HepG2 (cell line): Measurements from ENCODE around the gene SRP68. TPM values are rescaled to one million over a fixed set of nuclear protein-coding genes. Genes with fewer than 3 reads are reported as not detected.

Source experiments
- AFF4 ChIP-seq: sonication (generic); formaldehyde crosslinking; IDR thresholded peaks from 2 replicates; pipeline ENCODE4 v1.4.0; 2020; ENCODE audit warnings: missing genetic modification reagents
- FOSL1 ChIP-seq: sonication (generic); formaldehyde crosslinking; IDR thresholded peaks from 2 replicates; pipeline ENCODE4 v1.9.0; 2021; ENCODE audit warnings: missing genetic modification reagents, borderline replicate concordance
- FOSL2 ChIP-seq: sonication (generic); formaldehyde crosslinking; IDR thresholded peaks from 2 replicates; pipeline ENCODE4 v1.4.0; 2020; ENCODE audit warnings: missing genetic modification reagents
- FOXA1 ChIP-seq, 2 experiments: fragments of 450-650 bp in 1 of 2; sonication (generic) in 1 of 2; formaldehyde crosslinking in 1 of 2; IDR thresholded peaks; 2 replicates each; pipeline versions ENCODE4 v1.4.0 to v1.6.1; 2016 to 2020; ENCODE audit warnings: missing genetic modification reagents in 1 of 2
- GMEB1 ChIP-seq: sonication (generic); formaldehyde crosslinking; IDR thresholded peaks from 2 replicates; pipeline ENCODE4 v1.5.1; 2020; ENCODE audit warnings: missing genetic modification reagents, mild to moderate bottlenecking, borderline replicate concordance
- IRX3 ChIP-seq: sonication (generic); formaldehyde crosslinking; IDR thresholded peaks from 2 replicates; pipeline ENCODE4 v1.8.1; 2023; ENCODE audit warnings: mild to moderate bottlenecking, low read depth, missing genetic modification reagents, borderline replicate concordance
- LBX2 ChIP-seq: sonication (generic); formaldehyde crosslinking; IDR thresholded peaks from 2 replicates; pipeline ENCODE4 v1.5.0; 2020; ENCODE audit warnings: missing genetic modification reagents, mild to moderate bottlenecking, borderline replicate concordance
- MBD4 ChIP-seq: IDR thresholded peaks from 2 replicates; pipeline ENCODE4 v1.6.1; 2012; ENCODE audit warnings: low read length, inconsistent platforms, borderline replicate concordance
- PTBP1 ChIP-seq: fragments of 200-400 bp; formaldehyde crosslinking; IDR thresholded peaks from 2 replicates; pipeline ENCODE4 v1.6.1; 2018; ENCODE audit warnings: low read length, low read depth; ENCODE audit not compliant: poor library complexity, severe bottlenecking
- ZBTB38 ChIP-seq: sonication (generic); formaldehyde crosslinking; IDR thresholded peaks from 2 replicates; pipeline ENCODE4 v1.5.1; 2020; ENCODE audit warnings: mild to moderate bottlenecking, missing genetic modification reagents
- ZNF329 ChIP-seq: sonication (generic); formaldehyde crosslinking; IDR thresholded peaks from 2 replicates; pipeline ENCODE4 v1.9.0; 2021; ENCODE audit warnings: low read depth, mild to moderate bottlenecking, missing genetic modification reagents
- ZNF691 ChIP-seq: sonication (generic); formaldehyde crosslinking; IDR thresholded peaks from 2 replicates; pipeline ENCODE4 v1.4.0; 2020; ENCODE audit warnings: missing genetic modification reagents, low read depth, mild to moderate bottlenecking, borderline replicate concordance
- ZNF713 ChIP-seq: sonication (generic); formaldehyde crosslinking; IDR thresholded peaks from 2 replicates; pipeline ENCODE4 v1.4.0; 2020; ENCODE audit warnings: mild to moderate bottlenecking, missing genetic modification reagents
- polyA plus RNA-seq, 8 experiments: library from polyadenylated mRNA; depleted of rRNA in 3 of 8; stranded (reverse) in 7 of 8; unstranded in 1 of 8; fragments of >200 nt; fragmentation: Illumina TruSeq in 4 of 8; extraction: Trizol in 4 of 8; gene quantifications; 2 replicates each; pipeline versions ENCODE4 v1.2.1 to v1.2.3, GENCODE V29; 2011 to 2016; ENCODE audit warnings: low read depth in 4 of 8, missing spikeins in 1 of 8, mixed read lengths in 1 of 8; ENCODE audit not compliant: insufficient read depth in 1 of 8
- total RNA-seq, 5 experiments: library from RNA; depleted of rRNA; stranded (reverse); fragments of >200 nt; fragmentation: Illumina TruSeq; extraction: Trizol; gene quantifications; 2 replicates each; pipeline ENCODE4 v1.2.3, GENCODE V29; 2016; ENCODE audit warnings: low read depth in 1 of 5
- TF ChIP-seq, protein P1 (sequence below): sonication (generic); formaldehyde crosslinking; IDR thresholded peaks from 2 replicates; pipeline ENCODE4 v1.4.0; 2020; ENCODE audit warnings: missing genetic modification reagents
- TF ChIP-seq, protein P2 (sequence below): sonication (generic); IDR thresholded peaks from 2 replicates; pipeline ENCODE4 v1.6.1; 2016; ENCODE audit warnings: low read depth, borderline replicate concordance
- TF ChIP-seq, protein P3 (sequence below): sonication (generic); formaldehyde crosslinking; IDR thresholded peaks from 2 replicates; pipeline ENCODE4 v1.8.0; 2022; ENCODE audit warnings: mild to moderate bottlenecking, missing genetic modification reagents, moderate library complexity

Gene SRP68
- total and polyA plus RNA-seq, 2 of the 13 experiments (the other 11 are each of a cell fraction or from before 2014, with no cell fraction given) = 39.8 to 74.3 TPM

- TF ChIP-seq AFF4 (CRISPR knock-in tag) (no peak), GMEB1 (CRISPR knock-in tag) (peak; percentile 86), FOXA1 (IDR thresholded peaks at IDR 0.05) (no peak), FOXA1 (CRISPR knock-in tag; IDR thresholded peaks at IDR 0.05) (no peak), ZNF691 (peak; percentile 97), LBX2 (CRISPR knock-in tag) (peak; percentile 79; the same call in 1 of the 2 replicates), PTBP1 (peak; percentile 92), FOSL1 (CRISPR knock-in tag) (no peak), FOSL2 (CRISPR knock-in tag) (peak; percentile 54; the same call in 1 of the 2 replicates), ZBTB38 (CRISPR knock-in tag) (peak; percentile 93), ZNF329 (CRISPR knock-in tag) (peak; percentile 91), ZNF713 (peak; percentile 43; the same call in 1 of the 2 replicates), MBD4 (no peak), IRX3 (CRISPR knock-in tag) (peak; percentile 53; the same call in 1 of the 2 replicates)
- TF ChIP-seq, protein P1, sequence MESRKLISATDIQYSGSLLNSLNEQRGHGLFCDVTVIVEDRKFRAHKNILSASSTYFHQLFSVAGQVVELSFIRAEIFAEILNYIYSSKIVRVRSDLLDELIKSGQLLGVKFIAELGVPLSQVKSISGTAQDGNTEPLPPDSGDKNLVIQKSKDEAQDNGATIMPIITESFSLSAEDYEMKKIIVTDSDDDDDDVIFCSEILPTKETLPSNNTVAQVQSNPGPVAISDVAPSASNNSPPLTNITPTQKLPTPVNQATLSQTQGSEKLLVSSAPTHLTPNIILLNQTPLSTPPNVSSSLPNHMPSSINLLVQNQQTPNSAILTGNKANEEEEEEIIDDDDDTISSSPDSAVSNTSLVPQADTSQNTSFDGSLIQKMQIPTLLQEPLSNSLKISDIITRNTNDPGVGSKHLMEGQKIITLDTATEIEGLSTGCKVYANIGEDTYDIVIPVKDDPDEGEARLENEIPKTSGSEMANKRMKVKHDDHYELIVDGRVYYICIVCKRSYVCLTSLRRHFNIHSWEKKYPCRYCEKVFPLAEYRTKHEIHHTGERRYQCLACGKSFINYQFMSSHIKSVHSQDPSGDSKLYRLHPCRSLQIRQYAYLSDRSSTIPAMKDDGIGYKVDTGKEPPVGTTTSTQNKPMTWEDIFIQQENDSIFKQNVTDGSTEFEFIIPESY (CRISPR knock-in tag) = peak; percentile 40
- TF ChIP-seq, protein P2, sequence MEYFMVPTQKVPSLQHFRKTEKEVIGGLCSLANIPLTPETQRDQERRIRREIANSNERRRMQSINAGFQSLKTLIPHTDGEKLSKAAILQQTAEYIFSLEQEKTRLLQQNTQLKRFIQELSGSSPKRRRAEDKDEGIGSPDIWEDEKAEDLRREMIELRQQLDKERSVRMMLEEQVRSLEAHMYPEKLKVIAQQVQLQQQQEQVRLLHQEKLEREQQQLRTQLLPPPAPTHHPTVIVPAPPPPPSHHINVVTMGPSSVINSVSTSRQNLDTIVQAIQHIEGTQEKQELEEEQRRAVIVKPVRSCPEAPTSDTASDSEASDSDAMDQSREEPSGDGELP = peak; percentile 44; the same call in 1 of the 2 replicates
- TF ChIP-seq, protein P3, sequence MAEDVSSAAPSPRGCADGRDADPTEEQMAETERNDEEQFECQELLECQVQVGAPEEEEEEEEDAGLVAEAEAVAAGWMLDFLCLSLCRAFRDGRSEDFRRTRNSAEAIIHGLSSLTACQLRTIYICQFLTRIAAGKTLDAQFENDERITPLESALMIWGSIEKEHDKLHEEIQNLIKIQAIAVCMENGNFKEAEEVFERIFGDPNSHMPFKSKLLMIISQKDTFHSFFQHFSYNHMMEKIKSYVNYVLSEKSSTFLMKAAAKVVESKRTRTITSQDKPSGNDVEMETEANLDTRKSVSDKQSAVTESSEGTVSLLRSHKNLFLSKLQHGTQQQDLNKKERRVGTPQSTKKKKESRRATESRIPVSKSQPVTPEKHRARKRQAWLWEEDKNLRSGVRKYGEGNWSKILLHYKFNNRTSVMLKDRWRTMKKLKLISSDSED (CRISPR knock-in tag) = peak; percentile 88; the same call in 1 of the 2 replicates
Observed at GRCh38 chr17:76072148-76072858, at the start of gene SRP68 (continued).
